Upper lobe of left lung (tissue), 6 donors: Measurements from ENCODE around the gene TMEM247. TPM values are rescaled to one million over a fixed set of nuclear protein-coding genes. Genes with fewer than 3 reads are reported as not detected.

ENCODE experiments used
- ATAC-seq, 2 donors: fragments of 200-7000 bp; cut with Tn5 transposase; one replicate each; pipeline ENCODE4 v1.9.1; 2022; ENCODE audit warnings: mild to moderate bottlenecking in 2 of 2, moderate library complexity in 2 of 2; ENCODE audit not compliant: low FRiP score in 2 of 2
- DNase-seq, 2 donors: peaks; one replicate each; pipeline ENCODE4 v3.0.0-alpha.2; 2019 to 2020
- H3K27ac ChIP-seq, 4 donors: fragments of 200-600 bp; sonication (generic); one replicate each; pipeline ENCODE4 v1.5.1; 2016 to 2019
- H3K27me3 ChIP-seq, 4 donors: fragments of 200-600 bp; sonication (generic); one replicate each; pipeline ENCODE4 v1.5.1; 2017 to 2019
- H3K36me3 ChIP-seq, 4 donors: fragments of 200-600 bp; sonication (generic); one replicate each; pipeline ENCODE4 v1.5.1; 2016 to 2019
- H3K4me1 ChIP-seq, 4 donors: fragments of 200-600 bp; sonication (generic); one replicate each; pipeline ENCODE4 v1.5.1; 2018 to 2019
- H3K4me3 ChIP-seq, 4 donors: fragments of 200-600 bp; sonication (generic); one replicate each; pipeline ENCODE4 v1.5.1; 2017 to 2019; ENCODE audit warnings: mild to moderate bottlenecking in 2 of 4, moderate library complexity in 1 of 4
- H3K9me3 ChIP-seq, 4 donors: fragments of 200-600 bp; sonication (generic); one replicate each; pipeline ENCODE4 v1.5.1; 2018 to 2019
- EP300 ChIP-seq, 4 donors: sonication (generic); formaldehyde crosslinking; IDR thresholded peaks; one replicate each; pipeline ENCODE4 v1.5.1; 2017; ENCODE audit warnings: antibody characterized with exemption in 4 of 4, control low read depth in 2 of 4
- POLR2A ChIP-seq, 4 donors: fragments of 450-650 bp; IDR thresholded peaks; one replicate each; pipeline ENCODE4 v1.5.1; 2016 to 2017; ENCODE audit warnings: antibody characterized with exemption in 4 of 4, mild to moderate bottlenecking in 2 of 4
- POLR2AphosphoS5 ChIP-seq, 2 donors: sonication (generic); formaldehyde crosslinking; IDR thresholded peaks; one replicate each; pipeline ENCODE4 v1.5.1; 2017; ENCODE audit warnings: antibody characterized with exemption in 2 of 2
- WGBS, 2 donors: methylation state at CpG; one replicate each; pipeline ENCODE4 v1.1.5; 2017 to 2018; 5-methylcytosine and 5-hydroxymethylcytosine counted together
- total RNA-seq, 6 donors: library from RNA; depleted of rRNA in 4 of 6; stranded (reverse); fragments of >200 nt in 4 of 6; gene quantifications; one replicate each; pipeline versions ENCODE4 v1.1.0 to v1.2.1, GENCODE V29; 2016 to 2021
- TF ChIP-seq, protein P1 (sequence below), 6 experiments: fragments of 450-650 bp in 4 of 6; fragments of 200-600 bp in 2 of 6; sonication (generic) in 2 of 6; IDR thresholded peaks; one replicate each; pipeline ENCODE4 v1.5.1; 2016 to 2019; ENCODE audit warnings: antibody characterized with exemption in 6 of 6
- donor health status: DM: no; HTN: no; CAD: no; lungs with moderate emphysema.
- donor health status: DM: no; HTN: yes; CAD: no; lungs with severe emphysema.

Gene TMEM247
- total RNA-seq, 6 donors from 2014 or later = not detected

DNA sequence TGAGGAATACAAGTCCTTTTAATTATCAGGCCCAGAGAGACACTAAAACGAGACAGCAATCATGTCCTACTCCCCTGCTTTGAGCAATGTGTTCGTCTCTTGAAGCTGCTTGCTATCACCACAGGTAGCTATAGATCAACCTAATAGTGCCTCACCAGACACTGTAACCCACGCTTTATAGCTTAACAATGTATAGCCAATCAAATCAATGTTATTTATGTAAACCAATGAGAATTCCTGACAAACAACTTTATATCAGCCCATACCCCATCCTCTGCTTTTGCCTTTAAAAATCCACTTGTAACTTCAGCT, 26.1 kb downstream of the TMEM247 start:
- 93 to 100% methylated on average over 3 of the region's 3 CpGs for WGBS, 2 donors
- H3K27ac ChIP-seq = no peak overlapping the region
- ATAC-seq (no peak), DNase-seq (no peak)
- no peak overlapping the region for H3K4me3 ChIP-seq
- H3K27me3 ChIP-seq = no peaks in the 10 kb centered on the region
- no peaks in the 10 kb centered on the region for H3K36me3 ChIP-seq
- H3K9me3 ChIP-seq = no peaks in the 10 kb centered on the region
- peaks cover 0 to 2% (median under 1%) of the 10 kb centered on the region in 4 donors for H3K4me1 ChIP-seq
- TF ChIP-seq POLR2A (IDR thresholded peaks at IDR 0.05) = no peak
- TF ChIP-seq, protein P1, sequence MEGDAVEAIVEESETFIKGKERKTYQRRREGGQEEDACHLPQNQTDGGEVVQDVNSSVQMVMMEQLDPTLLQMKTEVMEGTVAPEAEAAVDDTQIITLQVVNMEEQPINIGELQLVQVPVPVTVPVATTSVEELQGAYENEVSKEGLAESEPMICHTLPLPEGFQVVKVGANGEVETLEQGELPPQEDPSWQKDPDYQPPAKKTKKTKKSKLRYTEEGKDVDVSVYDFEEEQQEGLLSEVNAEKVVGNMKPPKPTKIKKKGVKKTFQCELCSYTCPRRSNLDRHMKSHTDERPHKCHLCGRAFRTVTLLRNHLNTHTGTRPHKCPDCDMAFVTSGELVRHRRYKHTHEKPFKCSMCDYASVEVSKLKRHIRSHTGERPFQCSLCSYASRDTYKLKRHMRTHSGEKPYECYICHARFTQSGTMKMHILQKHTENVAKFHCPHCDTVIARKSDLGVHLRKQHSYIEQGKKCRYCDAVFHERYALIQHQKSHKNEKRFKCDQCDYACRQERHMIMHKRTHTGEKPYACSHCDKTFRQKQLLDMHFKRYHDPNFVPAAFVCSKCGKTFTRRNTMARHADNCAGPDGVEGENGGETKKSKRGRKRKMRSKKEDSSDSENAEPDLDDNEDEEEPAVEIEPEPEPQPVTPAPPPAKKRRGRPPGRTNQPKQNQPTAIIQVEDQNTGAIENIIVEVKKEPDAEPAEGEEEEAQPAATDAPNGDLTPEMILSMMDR (IDR thresholded peaks at IDR 0.05) = no peak
- no peak for TF ChIP-seq EP300 (IDR thresholded peaks at IDR 0.05)

GRCh38 chr2:46506131-46506706, 26.9 kb downstream of the TMEM247 start:
- Histone ChIP-seq H3K27me3 (no peaks in the 10 kb centered on the region), H3K9me3 (no peaks in the 10 kb centered on the region), H3K27ac (no peak overlapping the region), H3K4me1 (no peaks in the 10 kb centered on the region), H3K36me3 (no peaks in the 10 kb centered on the region), H3K4me3 (no peak overlapping the region)
- TF ChIP-seq EP300 (IDR thresholded peaks at IDR 0.05) (no peak), POLR2A (IDR thresholded peaks at IDR 0.05) (no peak), POLR2AphosphoS5 (IDR thresholded peaks at IDR 0.05) (no peak)
- TF ChIP-seq, protein P1 (IDR thresholded peaks at IDR 0.05) = no peak
- ATAC-seq = no peak
- no peak for DNase-seq
- 48 to 59% methylated on average over 6 of the region's 6 CpGs for WGBS, 2 donors

GRCh38 chr2:46508312-46508711, 28.9 kb downstream of the TMEM247 start:
- Histone ChIP-seq H3K4me3 (no peak overlapping the region), H3K4me1 (no peaks in the 10 kb centered on the region), H3K9me3 (no peaks in the 10 kb centered on the region), H3K36me3 (no peaks in the 10 kb centered on the region), H3K27ac (no peak overlapping the region), H3K27me3 (no peaks in the 10 kb centered on the region)
- ATAC-seq (no peak), DNase-seq (no peak)
- TF ChIP-seq EP300 (IDR thresholded peaks at IDR 0.05) (no peak), POLR2A (IDR thresholded peaks at IDR 0.05) (no peak), POLR2AphosphoS5 (IDR thresholded peaks at IDR 0.05) (no peak)
- TF ChIP-seq, protein P1 (IDR thresholded peaks at IDR 0.05) = no peak
- WGBS, 2 donors = 90 to 94% methylated on average over 3 of the region's 3 CpGs

GRCh38 chr2:46508759-46509158, 29.4 kb downstream of the TMEM247 start:
- TF ChIP-seq POLR2A (IDR thresholded peaks at IDR 0.05) (no peak), EP300 (IDR thresholded peaks at IDR 0.05) (no peak), POLR2AphosphoS5 (IDR thresholded peaks at IDR 0.05) (no peak)
- TF ChIP-seq, protein P1 (IDR thresholded peaks at IDR 0.05) = no peak
- Histone ChIP-seq H3K4me3 (no peak overlapping the region), H3K4me1 (no peaks in the 10 kb centered on the region), H3K36me3 (no peaks in the 10 kb centered on the region), H3K27me3 (no peaks in the 10 kb centered on the region), H3K27ac (no peak overlapping the region), H3K9me3 (no peaks in the 10 kb centered on the region)
- ATAC-seq = no peak
- no peak for DNase-seq
- WGBS, 2 donors = 93% methylated on average over 3 of the region's 3 CpGs

- Histone ChIP-seq H3K9me3 (peaks cover 0 to 3% (median 2%) of the 10 kb centered on the region in 4 donors), H3K27ac (no peak overlapping the region), H3K36me3 (no peaks in the 10 kb centered on the region), H3K27me3 (no peaks in the 10 kb centered on the region), H3K4me1 (no peaks in the 10 kb centered on the region), H3K4me3 (no peak overlapping the region)
- DNase-seq = no peak
- WGBS, 2 donors = 91 to 96% methylated on average over 3 of the region's 3 CpGs
- TF ChIP-seq POLR2AphosphoS5 (IDR thresholded peaks at IDR 0.05) (no peak), POLR2A (IDR thresholded peaks at IDR 0.05) (no peak), EP300 (IDR thresholded peaks at IDR 0.05) (no peak)
- TF ChIP-seq, protein P1 (IDR thresholded peaks at IDR 0.05) = no peak
- no peak for ATAC-seq
These were observed 30.4 kb downstream of the TMEM247 start for GRCh38 chr2:46509804-46510203.
